GM12878 (cell line): ENCODE data around the gene COPS8. TPM values are rescaled to one million over a fixed set of nuclear protein-coding genes. Genes with fewer than 3 reads are reported as not detected.

Source experiments
- ATAC-seq: fragments of 200-7000 bp; cut with Tn5 transposase; 3 replicates; pipeline ENCODE4 v1.9.1; 2020; ENCODE audit warnings: mild to moderate bottlenecking, moderate library complexity
- BruUV-seq: library from RNA; stranded (reverse); fragments of 400-500 nt; replicated peaks from 2 replicates; lab custom pipeline; 2021; lab: Mats Ljungman, UMichigan
- CTCF ChIA-PET: fragments of 300-600 bp; sonication (Branson Sonifier 250); formaldehyde crosslinking; extraction: SDS; loops from one replicate; lab custom pipeline; 2021; ENCODE audit warnings: inconsistent platforms; lab: Yijun Ruan, JAX
- POLR2A ChIA-PET: fragments of 350-600 bp; formaldehyde crosslinking; extraction: SDS; loops from one replicate; lab custom pipeline; 2021; ENCODE audit warnings: inconsistent platforms; lab: Charles Lee
- RAD21 ChIA-PET: fragments of 300-600 bp; sonication (Branson Sonifier 250); formaldehyde crosslinking; loops from one replicate; lab custom pipeline; 2023; ENCODE audit warnings: antibody characterized with exemption; ENCODE audit not compliant: unreplicated experiment; lab: Charles Lee
- SMC1A ChIA-PET: fragments of 300-600 bp; sonication (Branson Sonifier 250); formaldehyde crosslinking; loops from one replicate; lab custom pipeline; 2023; ENCODE audit not compliant: unreplicated experiment, uncharacterized antibody; lab: Charles Lee
- DNase-seq: peaks from one replicate; pipeline ENCODE4 v3.0.0-alpha.2; 2011; ENCODE audit warnings: low read depth, low spot score
- FAIRE-seq: peaks from 3 replicates; lab custom pipeline; 2011; peaks lifted over from hg19 to GRCh38; lab: Jason Lieb, UNC
- H2AFZ ChIP-seq: 2 replicates; pipeline ENCODE4 v1.6.0; 2011; ENCODE audit warnings: low read depth, low read length, control low read depth; ENCODE audit not compliant: control insufficient read depth
- H3K27ac ChIP-seq: 2 replicates; pipeline ENCODE4 v1.5.1; 2011; ENCODE audit warnings: control low read depth; ENCODE audit not compliant: control insufficient read depth, insufficient read depth
- H3K27me3 ChIP-seq, 2 experiments: replicated peaks in 1 of 2; 2 replicates each; pipeline versions ENCODE4 v1.6.0 to v1.6.1; 2011; ENCODE audit warnings: low read length in 1 of 2; ENCODE audit not compliant: control insufficient read depth in 2 of 2, insufficient read depth in 2 of 2
- H3K36me3 ChIP-seq, 2 experiments: 2 replicates each; pipeline ENCODE4 v1.5.1; 2011; ENCODE audit warnings: low read length in 1 of 2; ENCODE audit not compliant: control insufficient read depth in 2 of 2, insufficient read depth in 2 of 2
- H3K4me1 ChIP-seq: 2 replicates; pipeline ENCODE4 v1.6.1; 2011; ENCODE audit warnings: mild to moderate bottlenecking, low read length, moderate library complexity, mixed read lengths; ENCODE audit not compliant: control insufficient read depth, insufficient read depth
- H3K4me2 ChIP-seq: 2 replicates; pipeline ENCODE4 v1.6.0; 2011; ENCODE audit warnings: control low read depth; ENCODE audit not compliant: control insufficient read depth, insufficient read depth
- H3K4me3 ChIP-seq: fragments of 200-600 bp; sonication (generic); 2 replicates; pipeline ENCODE4 v1.5.1; 2016
- H3K79me2 ChIP-seq: 2 replicates; pipeline ENCODE4 v1.6.0; 2011; ENCODE audit warnings: low read length; ENCODE audit not compliant: control insufficient read depth, insufficient read depth
- H3K9ac ChIP-seq: 2 replicates; pipeline ENCODE4 v1.8.0; 2011; ENCODE audit warnings: low read length, control low read depth, mixed read lengths; ENCODE audit not compliant: control insufficient read depth, insufficient read depth
- H3K9me3 ChIP-seq: replicated peaks from 3 replicates; pipeline ENCODE4 v1.5.1; 2011; ENCODE audit warnings: mild to moderate bottlenecking, low read length; ENCODE audit not compliant: control insufficient read depth, insufficient read depth
- H4K20me1 ChIP-seq: 2 replicates; pipeline ENCODE4 v1.6.0; 2011; ENCODE audit not compliant: control insufficient read depth, insufficient read depth
- GATAD2B ChIP-seq: fragments of 450-650 bp; conservative IDR thresholded peaks from 2 replicates; pipeline ENCODE4 v1.6.1; 2017; ENCODE audit warnings: low read depth, mild to moderate bottlenecking, moderate library complexity
- MYC ChIP-seq: IDR thresholded peaks from 2 replicates; pipeline ENCODE4 v1.6.1; 2011; ENCODE audit warnings: mild to moderate bottlenecking, low read length, moderate library complexity, inconsistent platforms; ENCODE audit not compliant: insufficient read depth, insufficient replicate concordance, insufficient read length, severe bottlenecking
- PKNOX1 ChIP-seq: fragments of 450-650 bp; IDR thresholded peaks from 2 replicates; pipeline ENCODE4 v1.6.1; 2016; ENCODE audit warnings: mild to moderate bottlenecking
- SMAD1 ChIP-seq: fragments of 450-650 bp; IDR thresholded peaks from 2 replicates; pipeline ENCODE4 v1.6.1; 2018; ENCODE audit warnings: mild to moderate bottlenecking, low read depth; ENCODE audit not compliant: partially characterized antibody
- TARDBP ChIP-seq: IDR thresholded peaks from 2 replicates; pipeline ENCODE4 v1.6.1; 2016; ENCODE audit warnings: borderline replicate concordance
- ZBTB11 ChIP-seq: fragments of 450-650 bp; formaldehyde crosslinking; IDR thresholded peaks from 2 replicates; pipeline ENCODE4 v1.5.0; 2022; ENCODE audit warnings: mild to moderate bottlenecking, missing genetic modification characterization
- ZSCAN29 ChIP-seq: fragments of 450-650 bp; IDR thresholded peaks from 2 replicates; pipeline ENCODE4 v1.6.1; 2017; ENCODE audit warnings: mild to moderate bottlenecking, moderate library complexity
- WGBS: methylation state at CpG from one replicate; pipeline ENCODE4 v1.1.6; 2016; ENCODE audit warnings: low lambda C conversion rate; ENCODE audit not compliant: insufficient replicate concordance, insufficient coverage; ENCODE audit errors: missing lambda C conversion rate; 5-methylcytosine and 5-hydroxymethylcytosine counted together
- in situ Hi-C: fragments of 300-500 bp; cut with MboI; formaldehyde crosslinking; loops from 9 replicates; pipeline ENCODE4 v1.14.3; 2018; ENCODE audit warnings: mixed read lengths
- intact Hi-C: fragments of 100-400 bp; cut with micrococcal nuclease; formaldehyde crosslinking; loops from one replicate; pipeline ENCODE4 v1.14.2; 2022; ENCODE audit not compliant: unreplicated experiment
- polyA plus RNA-seq, 11 experiments: library from polyadenylated mRNA; depleted of rRNA in 4 of 11; unstranded in 6 of 11; stranded (reverse) in 5 of 11; fragments of >200 nt; fragmentation: Nextera tagmentation in 4 of 11; fragmentation: Illumina TruSeq in 1 of 11; extraction: Ambion mirVana in 4 of 11; extraction: Trizol in 1 of 11; gene quantifications; 1 replicate in 1 of 11; 2 replicates in 10 of 11; pipeline versions ENCODE4 v1.2.1 to v1.2.3, GENCODE V29; 2011 to 2016; ENCODE audit warnings: inconsistent platforms in 2 of 11, missing spikeins in 2 of 11, low read depth in 1 of 11
- total RNA-seq, 4 experiments: library from RNA; depleted of rRNA in 3 of 4; stranded (reverse); fragments of >200 nt in 3 of 4; fragmentation: Illumina TruSeq in 1 of 4; extraction: Trizol in 1 of 4; gene quantifications; 2 replicates each; pipeline versions ENCODE4 v1.2.1 to v1.2.3, GENCODE V29; 2013 to 2021

Gene COPS8
- total and polyA plus RNA-seq, 10 of the 15 experiments (the other 5 are each of a cell fraction or from before 2014, with no cell fraction given): 44.0 to 134 (median 107) TPM

DNA sequence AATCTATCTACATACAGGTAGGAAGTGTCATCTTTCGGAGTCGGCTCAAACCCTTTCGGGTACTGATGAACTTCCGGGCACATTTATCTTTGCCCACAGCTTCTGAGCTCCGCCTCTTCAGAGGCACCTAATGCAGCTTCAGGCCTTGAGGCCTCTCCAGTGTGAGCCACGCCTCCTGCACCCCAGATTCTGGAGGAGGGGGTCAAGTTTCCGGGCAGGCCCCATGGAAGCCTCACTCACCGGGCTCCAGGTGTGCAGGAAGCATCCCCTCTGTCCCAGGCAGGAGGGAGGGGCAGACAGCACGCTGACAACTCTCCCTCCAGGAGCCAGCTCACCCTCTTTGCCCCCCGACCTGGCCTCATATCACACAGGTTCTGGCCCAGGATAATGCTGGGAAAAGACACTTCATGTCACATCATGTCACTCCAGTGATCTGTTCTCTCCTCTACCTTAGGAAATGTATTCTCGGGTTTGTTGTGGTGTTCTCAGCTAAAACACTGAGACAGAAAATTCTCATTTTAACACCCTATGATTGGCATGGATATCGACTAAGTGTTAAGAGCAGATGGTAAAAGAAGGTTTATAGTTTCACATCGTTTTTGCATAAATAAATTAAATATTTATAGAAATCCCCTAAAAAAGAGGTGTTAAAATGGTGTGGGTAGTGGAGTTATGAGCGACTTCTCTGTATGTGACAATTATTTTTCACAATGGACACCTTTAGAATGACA is 46.2 kb upstream of the COPS8 start:
- SMC1A ChIA-PET: interaction anchor here (1.3 kb wide), 1 partner anchor 9 kb away, joined by 3 read pairs; no protein-coding TSS in a partner anchor
- TF ChIP-seq TARDBP (no peak), PKNOX1 (peak; percentile 40; the same call in 1 of the 2 replicates)
- H3K4me1 ChIP-seq: no peaks in the 10 kb centered on the region
- FAIRE-seq (no peak), ATAC-seq (no peak), DNase-seq (no peak)
- H4K20me1 ChIP-seq: no peaks in the 10 kb centered on the region
- WGBS: 33% methylated on average over 14 of the region's 14 CpGs
- in situ Hi-C loops: no loop called here
- no TSS peak for BruUV-seq
- RAD21 ChIA-PET: interaction anchor here (0.6 kb wide), 1 partner anchor 468 kb away, joined by 3 read pairs; no protein-coding TSS in a partner anchor
- CTCF ChIA-PET: interaction anchor here (0.9 to 1.6 kb wide), 2 partner anchors 470 to 1257 kb away, joined by 3 read pairs; partner anchors contain the start of gene ACKR3
- H3K27ac ChIP-seq: no peak overlapping the region
- no peaks in the 10 kb centered on the region for H3K36me3 ChIP-seq
- no peak overlapping the region for H3K4me3 ChIP-seq
- POLR2A ChIA-PET: no interaction called here
- no peak overlapping the region for H3K4me2 ChIP-seq
- H3K27me3 ChIP-seq: peaks cover 5 to 9% of the 10 kb centered on the region in 2 experiments
- H3K79me2 ChIP-seq: no peaks in the 10 kb centered on the region
- H3K9ac ChIP-seq: no peak overlapping the region
- no peaks in the 10 kb centered on the region for H3K9me3 ChIP-seq
- no peak overlapping the region for H2AFZ ChIP-seq
- intact Hi-C loops: no loop called here

DNA sequence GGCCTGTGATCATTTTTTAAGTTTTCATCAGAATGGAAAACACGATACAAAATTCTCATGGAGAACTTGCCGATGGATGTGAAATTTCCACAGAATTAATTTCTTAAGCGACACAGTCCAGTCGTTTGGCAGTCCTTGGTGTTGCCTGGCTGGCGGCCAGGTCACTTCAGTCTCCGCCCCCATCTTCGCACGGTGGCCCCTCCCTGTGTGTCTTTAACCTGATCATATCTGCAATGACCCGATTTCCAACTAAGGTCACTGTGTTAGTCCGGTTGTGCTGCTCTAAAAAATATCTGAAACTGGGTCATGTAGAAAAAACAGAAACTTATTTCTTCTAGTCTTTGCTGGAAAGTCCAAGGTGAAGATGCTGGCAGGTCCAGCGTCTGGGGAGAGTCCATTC is 44.5 kb upstream of the COPS8 start:
- no TSS peak for BruUV-seq
- DNase-seq (no peak), ATAC-seq (no peak), FAIRE-seq (no peak)
- TF ChIP-seq TARDBP (no peak), SMAD1 (no peak), GATAD2B (no peak), ZBTB11 (no peak), MYC (no peak), ZSCAN29 (no peak)
- Histone ChIP-seq H3K4me2 (no peak overlapping the region), H3K27ac (no peak overlapping the region), H3K9me3 (no peaks in the 10 kb centered on the region), H3K9ac (no peak overlapping the region), H3K36me3 (no peaks in the 10 kb centered on the region), H3K4me3 (no peak overlapping the region), H3K4me1 (no peaks in the 10 kb centered on the region), H3K79me2 (no peaks in the 10 kb centered on the region), H2AFZ (no peak overlapping the region), H3K27me3 (peaks cover 3 to 5% of the 10 kb centered on the region in 2 experiments), H4K20me1 (peaks cover 2% of the 10 kb centered on the region; the same call in 1 of the 2 replicates)
- ChIA-PET CTCF (no interaction called here), POLR2A (no interaction called here), RAD21 (no interaction called here), SMC1A (no interaction called here)
- WGBS: 46% methylated on average over 11 of the region's 11 CpGs
- in situ Hi-C loops: no loop called here
- intact Hi-C loops: no loop called here
